Glutamatergic neuron (in vitro differentiated cells): ENCODE results near the gene RFX7. TPM values are rescaled to one million over a fixed set of nuclear protein-coding genes. Genes with fewer than 3 reads are reported as not detected.

Source experiments
- DNase-seq: peaks from one replicate; pipeline ENCODE4 v3.0.0; 2022
- H3K27ac Mint-ChIP-seq: one replicate; pipeline ENCODE4 v1.8.0; 2020; ENCODE audit warnings: mild to moderate bottlenecking, mixed read lengths, inconsistent platforms; ENCODE audit not compliant: unreplicated experiment
- H3K27me3 Mint-ChIP-seq: one replicate; pipeline ENCODE4 v1.8.0; 2020; ENCODE audit warnings: mild to moderate bottlenecking, moderate library complexity, mixed read lengths, inconsistent platforms; ENCODE audit not compliant: unreplicated experiment
- H3K36me3 Mint-ChIP-seq: one replicate; pipeline ENCODE4 v1.8.0; 2020; ENCODE audit warnings: mild to moderate bottlenecking, mixed read lengths, inconsistent platforms; ENCODE audit not compliant: unreplicated experiment
- H3K4me1 Mint-ChIP-seq: one replicate; pipeline ENCODE4 v1.8.0; 2020; ENCODE audit warnings: mild to moderate bottlenecking, low read depth, mixed read lengths, inconsistent platforms; ENCODE audit not compliant: unreplicated experiment
- H3K4me3 Mint-ChIP-seq: one replicate; pipeline ENCODE4 v1.8.0; 2020; ENCODE audit warnings: mild to moderate bottlenecking, mixed read lengths, inconsistent platforms; ENCODE audit not compliant: unreplicated experiment
- H3K9me3 Mint-ChIP-seq: one replicate; pipeline ENCODE4 v1.8.0; 2020; ENCODE audit warnings: mild to moderate bottlenecking, moderate library complexity, mixed read lengths, inconsistent platforms; ENCODE audit not compliant: unreplicated experiment
- total RNA-seq: library from RNA; stranded (reverse); fragmentation: NEBNext Ultra II Directional; extraction: Animal tissue kit (Norgen Biotek cat#: 25700); gene quantifications from one replicate; pipeline ENCODE4 v1.2.1, GENCODE V29; 2021; ENCODE audit not compliant: unreplicated experiment
- TF ChIP-seq, protein P1 (sequence below): fragments of 200-600 bp; sonication (generic); IDR thresholded peaks from one replicate; pipeline ENCODE4 v1.5.0; 2021; ENCODE audit not compliant: partially characterized antibody, unreplicated experiment

The RFX7 gene
- total RNA-seq, 1 donor from 2014 or later: 34.1 TPM

DNA sequence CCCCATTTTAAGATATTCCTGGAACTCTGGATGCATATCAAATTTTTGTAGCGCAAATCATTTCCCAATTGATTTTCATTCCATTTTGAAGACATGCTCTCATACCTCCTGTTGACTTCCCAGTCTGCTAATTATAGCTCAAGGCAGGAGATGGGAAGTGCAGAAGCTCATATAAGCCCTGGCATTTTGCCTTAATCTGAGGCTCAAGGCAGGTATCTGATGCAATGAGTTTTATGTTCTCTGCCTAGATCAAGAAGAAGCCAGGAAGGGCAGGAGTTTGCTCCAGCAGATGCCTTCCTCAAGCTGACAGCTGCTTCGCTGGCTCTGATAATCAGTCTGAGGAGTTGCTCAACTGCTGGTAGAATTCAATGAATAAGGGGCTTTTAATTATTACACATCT is 184.7 kb downstream of the RFX7 start:
- Mint-ChIP-seq H3K4me3 (no peak overlapping the region), H3K36me3 (peaks cover 8% of the 10 kb centered on the region), H3K4me1 (no peaks in the 10 kb centered on the region), H3K27ac (no peak overlapping the region), H3K27me3 (no peaks in the 10 kb centered on the region), H3K9me3 (peaks cover 2% of the 10 kb centered on the region)
- TF ChIP-seq, protein P1, sequence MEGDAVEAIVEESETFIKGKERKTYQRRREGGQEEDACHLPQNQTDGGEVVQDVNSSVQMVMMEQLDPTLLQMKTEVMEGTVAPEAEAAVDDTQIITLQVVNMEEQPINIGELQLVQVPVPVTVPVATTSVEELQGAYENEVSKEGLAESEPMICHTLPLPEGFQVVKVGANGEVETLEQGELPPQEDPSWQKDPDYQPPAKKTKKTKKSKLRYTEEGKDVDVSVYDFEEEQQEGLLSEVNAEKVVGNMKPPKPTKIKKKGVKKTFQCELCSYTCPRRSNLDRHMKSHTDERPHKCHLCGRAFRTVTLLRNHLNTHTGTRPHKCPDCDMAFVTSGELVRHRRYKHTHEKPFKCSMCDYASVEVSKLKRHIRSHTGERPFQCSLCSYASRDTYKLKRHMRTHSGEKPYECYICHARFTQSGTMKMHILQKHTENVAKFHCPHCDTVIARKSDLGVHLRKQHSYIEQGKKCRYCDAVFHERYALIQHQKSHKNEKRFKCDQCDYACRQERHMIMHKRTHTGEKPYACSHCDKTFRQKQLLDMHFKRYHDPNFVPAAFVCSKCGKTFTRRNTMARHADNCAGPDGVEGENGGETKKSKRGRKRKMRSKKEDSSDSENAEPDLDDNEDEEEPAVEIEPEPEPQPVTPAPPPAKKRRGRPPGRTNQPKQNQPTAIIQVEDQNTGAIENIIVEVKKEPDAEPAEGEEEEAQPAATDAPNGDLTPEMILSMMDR: no peak
- DNase-seq: no peak

DNA sequence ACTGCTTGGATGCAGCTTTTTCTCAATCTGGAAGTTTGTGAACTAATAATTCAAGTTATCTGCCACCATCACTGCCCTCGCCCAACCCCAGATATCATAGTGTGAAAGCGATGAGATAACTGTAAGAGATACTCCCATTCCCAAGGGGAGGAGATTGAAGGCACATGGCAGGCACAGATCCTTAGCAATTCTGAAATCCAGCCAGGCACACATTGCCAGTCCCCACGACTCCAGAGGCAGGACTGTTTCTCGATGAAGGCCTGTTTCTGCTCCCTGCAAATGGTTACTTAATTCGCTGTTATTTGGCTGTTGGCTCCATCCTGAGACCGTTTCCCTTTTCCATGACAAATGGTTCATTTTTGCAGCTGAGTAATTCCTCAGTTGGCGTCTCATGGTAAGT is 187.1 kb downstream of the RFX7 start:
- no peak for DNase-seq
- TF ChIP-seq, protein P1: no peak
- Mint-ChIP-seq H3K4me1 (no peaks in the 10 kb centered on the region), H3K9me3 (peaks cover 2% of the 10 kb centered on the region), H3K4me3 (no peak overlapping the region), H3K27me3 (no peaks in the 10 kb centered on the region), H3K36me3 (peaks cover 1% of the 10 kb centered on the region), H3K27ac (no peak overlapping the region)

DNA sequence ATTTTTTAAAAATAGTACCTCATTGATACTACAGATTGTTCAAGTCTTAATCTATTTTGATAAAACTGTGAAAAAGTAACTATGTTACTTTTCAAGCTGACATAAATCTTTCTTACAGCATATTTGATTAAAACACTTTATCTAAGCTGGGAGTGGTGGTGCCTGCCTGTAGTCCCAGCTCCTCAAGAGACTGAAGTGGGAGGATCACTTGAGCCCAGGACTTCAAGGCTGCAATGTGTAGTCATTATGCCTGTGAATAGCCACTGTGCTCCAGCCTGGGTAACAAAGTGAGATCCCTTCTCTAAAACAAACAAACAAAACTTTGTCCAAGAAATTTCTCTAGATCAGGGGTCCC is 190.7 kb downstream of the RFX7 start:
- TF ChIP-seq, protein P1: peak; percentile 34
- Mint-ChIP-seq H3K4me3 (no peak overlapping the region), H3K27me3 (no peaks in the 10 kb centered on the region), H3K36me3 (no peaks in the 10 kb centered on the region), H3K4me1 (no peaks in the 10 kb centered on the region), H3K27ac (no peak overlapping the region), H3K9me3 (peaks cover 2% of the 10 kb centered on the region)
- no peak for DNase-seq

DNA sequence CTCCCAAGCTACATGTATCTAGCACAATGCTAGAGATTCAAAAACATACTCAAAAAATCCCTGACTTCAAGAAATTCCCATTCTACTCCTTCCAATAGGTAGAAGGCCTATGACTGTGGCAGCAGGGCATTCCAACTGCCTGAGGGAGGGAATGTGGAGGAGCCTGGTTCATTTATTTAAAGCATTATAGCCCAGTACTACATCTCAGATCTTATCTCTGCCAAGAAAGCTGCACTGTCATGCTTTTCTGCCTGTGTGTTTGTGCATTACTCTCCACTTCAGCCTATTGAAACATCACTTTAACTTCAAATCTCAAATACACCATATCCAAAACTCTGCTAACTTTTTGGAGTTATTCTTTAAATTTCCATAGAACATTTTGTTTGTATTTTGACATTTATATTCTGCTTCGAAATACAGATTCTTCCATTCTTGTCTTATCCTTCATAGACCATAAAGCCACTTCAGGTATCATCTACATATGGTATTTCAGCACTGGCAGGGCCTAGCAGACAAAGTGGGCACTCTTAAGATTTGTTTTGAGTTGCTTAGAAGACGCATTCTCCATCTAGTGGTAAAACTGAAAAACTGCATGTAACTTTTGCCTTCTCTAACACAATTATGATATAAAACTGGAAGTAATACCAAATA is 191.2 kb downstream of the RFX7 start:
- TF ChIP-seq, protein P1: peak; percentile 89
- Mint-ChIP-seq H3K27me3 (no peaks in the 10 kb centered on the region), H3K9me3 (peaks cover 2% of the 10 kb centered on the region), H3K4me3 (no peak overlapping the region), H3K27ac (no peak overlapping the region), H3K4me1 (no peaks in the 10 kb centered on the region), H3K36me3 (no peaks in the 10 kb centered on the region)
- no peak for DNase-seq

DNA sequence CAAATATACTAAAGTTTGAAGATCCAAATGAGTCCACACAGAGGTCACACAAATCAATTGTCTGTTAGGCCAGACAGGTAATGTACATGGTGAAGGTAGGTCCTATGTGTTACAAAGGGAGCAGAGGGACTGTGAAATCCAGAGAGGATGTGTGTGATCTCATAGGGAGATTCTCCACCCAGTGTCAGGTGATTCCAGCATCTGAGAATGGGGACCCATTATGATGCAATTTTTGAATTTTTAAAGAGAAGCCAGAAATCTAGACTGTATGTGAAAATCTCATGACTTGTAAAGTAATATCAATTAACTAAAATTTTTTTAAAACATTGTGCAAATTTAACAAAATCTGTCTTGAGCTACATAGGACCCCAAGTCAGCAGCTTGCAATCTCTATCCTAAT is 192.0 kb downstream of the RFX7 start:
- Mint-ChIP-seq H3K4me1 (no peaks in the 10 kb centered on the region), H3K36me3 (no peaks in the 10 kb centered on the region), H3K27ac (no peak overlapping the region), H3K4me3 (no peak overlapping the region), H3K9me3 (peaks cover 2% of the 10 kb centered on the region), H3K27me3 (no peaks in the 10 kb centered on the region)
- DNase-seq: no peak
- TF ChIP-seq, protein P1: no peak
